DOHH2 (cell line): ENCODE measurements around the gene RPP30.

Source experiments
- H3F3A ChIP-seq: fragments of 200-600 bp; sonication (generic), shearing (Covaris generic); 2 replicates; pipeline ENCODE4 v1.6.0; 2016; ENCODE audit warnings: antibody characterized with exemption, mild to moderate bottlenecking; ENCODE audit not compliant: control insufficient read depth, insufficient read depth
- H3K27ac ChIP-seq: fragments of 200-600 bp; sonication (generic); 2 replicates; pipeline ENCODE4 v1.5.1; 2014; ENCODE audit warnings: low read depth, mild to moderate bottlenecking, low read length, moderate library complexity
- H3K27me3 ChIP-seq: fragments of 200-600 bp; sonication (generic); 2 replicates; pipeline ENCODE4 v1.6.1; 2014; ENCODE audit warnings: mild to moderate bottlenecking, low read length, mixed read lengths; ENCODE audit not compliant: control insufficient read depth
- H3K36me3 ChIP-seq: fragments of 200-600 bp; sonication (generic); 2 replicates; pipeline ENCODE4 v1.6.1; 2014; ENCODE audit warnings: mild to moderate bottlenecking, low read length, moderate library complexity, mixed read lengths; ENCODE audit not compliant: control insufficient read depth
- H3K4me1 ChIP-seq: fragments of 200-600 bp; sonication (generic); 2 replicates; pipeline ENCODE4 v1.6.1; 2014; ENCODE audit warnings: mild to moderate bottlenecking, low read length, mixed read lengths; ENCODE audit not compliant: control insufficient read depth
- H3K4me2 ChIP-seq: fragments of 200-600 bp; sonication (generic); 2 replicates; pipeline ENCODE4 v1.6.0; 2014; ENCODE audit warnings: mild to moderate bottlenecking, low read length, moderate library complexity
- H3K4me3 ChIP-seq: fragments of 200-600 bp; sonication (generic); 2 replicates; pipeline ENCODE4 v1.5.1; 2014; ENCODE audit warnings: mild to moderate bottlenecking, low read length, mixed read lengths
- H3K79me2 ChIP-seq: fragments of 200-600 bp; sonication (generic); 2 replicates; pipeline ENCODE4 v1.6.1; 2014; ENCODE audit warnings: mild to moderate bottlenecking, low read length, mixed read lengths; ENCODE audit not compliant: control insufficient read depth
- H3K9me2 ChIP-seq: fragments of 200-600 bp; sonication (generic); replicated peaks from 2 replicates; pipeline ENCODE4 v1.6.1; 2014; ENCODE audit warnings: mild to moderate bottlenecking, low read length, mixed read lengths; ENCODE audit not compliant: control insufficient read depth
- H3K9me3 ChIP-seq: fragments of 200-600 bp; sonication (generic); 2 replicates; pipeline ENCODE4 v1.6.1; 2014; ENCODE audit warnings: antibody characterized with exemption, low read length, mixed read lengths; ENCODE audit not compliant: control insufficient read depth, insufficient read depth
- H4K20me1 ChIP-seq: fragments of 200-600 bp; sonication (generic); 2 replicates; pipeline ENCODE4 v1.6.0; 2014; ENCODE audit warnings: low read depth, mild to moderate bottlenecking, antibody characterized with exemption, low read length, moderate library complexity; ENCODE audit not compliant: control insufficient read depth, insufficient read depth
- EZH2phosphoT487 ChIP-seq: fragments of 200-600 bp; sonication (generic); IDR thresholded peaks from 2 replicates; pipeline ENCODE4 v1.6.1; 2017; ENCODE audit warnings: borderline replicate concordance, mild to moderate bottlenecking, antibody characterized with exemption, low read length, moderate library complexity, mixed read lengths
- TF ChIP-seq, protein P1 (sequence below): fragments of 200-600 bp; sonication (generic); IDR thresholded peaks from one replicate; pipeline ENCODE4 v1.5.1; 2014; ENCODE audit warnings: antibody characterized with exemption, mild to moderate bottlenecking, low read depth, low read length; ENCODE audit not compliant: poor library complexity, severe bottlenecking

RPP30 gene

DNA sequence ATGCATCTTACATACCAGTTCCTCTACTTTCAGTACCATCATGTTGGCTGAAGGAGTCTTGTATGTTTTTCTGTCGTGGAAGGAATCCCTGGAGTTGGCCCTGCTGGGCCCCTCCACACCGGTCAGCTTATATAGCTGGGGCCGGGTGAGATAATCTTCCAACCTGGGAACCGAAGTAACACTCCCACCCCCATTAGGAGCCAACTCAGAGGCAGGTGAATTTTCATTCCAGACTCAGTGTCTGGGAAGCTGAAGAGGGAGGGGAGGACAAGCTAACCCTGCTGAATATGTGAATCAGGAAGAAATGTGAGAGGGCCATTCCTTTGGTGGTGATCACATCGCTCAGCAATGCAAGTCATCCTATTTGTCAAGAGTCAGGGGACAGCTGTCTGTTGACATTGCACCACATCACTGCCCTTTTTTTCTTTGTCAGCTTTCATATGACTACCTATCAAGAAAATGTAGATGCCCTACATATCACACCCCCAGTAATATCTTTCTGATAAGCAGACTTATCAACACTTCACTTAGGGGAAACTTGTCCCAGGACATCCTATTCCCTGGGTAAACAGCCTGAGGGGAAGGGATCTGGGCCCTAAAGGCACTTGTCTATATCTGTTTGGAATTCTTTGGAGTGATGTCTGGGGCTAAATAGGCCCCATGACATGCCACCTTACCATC is 49.4 kb downstream of the RPP30 start, which contains the start of gene ANKRD1:
ANKRD1 (minus strand) TSS at position 102 of the 681 bp plus-strand sequence; CDS start at position 42, 60 bp downstream.
- Histone ChIP-seq H3K79me2 (no peaks in the 10 kb centered on the region), H3K9me2 (no peaks in the 10 kb centered on the region), H3K36me3 (no peaks in the 10 kb centered on the region), H3F3A (no peaks in the 10 kb centered on the region), H3K4me1 (peaks cover 17% of the 10 kb centered on the region), H4K20me1 (no peaks in the 10 kb centered on the region), H3K27me3 (no peaks in the 10 kb centered on the region), H3K4me2 (no peak within 1 kb of the TSS), H3K4me3 (no peak within 1 kb of the TSS), H3K9me3 (no peaks in the 10 kb centered on the region), H3K27ac (no peak within 1 kb of the TSS)
- TF ChIP-seq, protein P1, sequence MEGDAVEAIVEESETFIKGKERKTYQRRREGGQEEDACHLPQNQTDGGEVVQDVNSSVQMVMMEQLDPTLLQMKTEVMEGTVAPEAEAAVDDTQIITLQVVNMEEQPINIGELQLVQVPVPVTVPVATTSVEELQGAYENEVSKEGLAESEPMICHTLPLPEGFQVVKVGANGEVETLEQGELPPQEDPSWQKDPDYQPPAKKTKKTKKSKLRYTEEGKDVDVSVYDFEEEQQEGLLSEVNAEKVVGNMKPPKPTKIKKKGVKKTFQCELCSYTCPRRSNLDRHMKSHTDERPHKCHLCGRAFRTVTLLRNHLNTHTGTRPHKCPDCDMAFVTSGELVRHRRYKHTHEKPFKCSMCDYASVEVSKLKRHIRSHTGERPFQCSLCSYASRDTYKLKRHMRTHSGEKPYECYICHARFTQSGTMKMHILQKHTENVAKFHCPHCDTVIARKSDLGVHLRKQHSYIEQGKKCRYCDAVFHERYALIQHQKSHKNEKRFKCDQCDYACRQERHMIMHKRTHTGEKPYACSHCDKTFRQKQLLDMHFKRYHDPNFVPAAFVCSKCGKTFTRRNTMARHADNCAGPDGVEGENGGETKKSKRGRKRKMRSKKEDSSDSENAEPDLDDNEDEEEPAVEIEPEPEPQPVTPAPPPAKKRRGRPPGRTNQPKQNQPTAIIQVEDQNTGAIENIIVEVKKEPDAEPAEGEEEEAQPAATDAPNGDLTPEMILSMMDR, result no peak
- TF ChIP-seq EZH2phosphoT487, result no peak

DNA sequence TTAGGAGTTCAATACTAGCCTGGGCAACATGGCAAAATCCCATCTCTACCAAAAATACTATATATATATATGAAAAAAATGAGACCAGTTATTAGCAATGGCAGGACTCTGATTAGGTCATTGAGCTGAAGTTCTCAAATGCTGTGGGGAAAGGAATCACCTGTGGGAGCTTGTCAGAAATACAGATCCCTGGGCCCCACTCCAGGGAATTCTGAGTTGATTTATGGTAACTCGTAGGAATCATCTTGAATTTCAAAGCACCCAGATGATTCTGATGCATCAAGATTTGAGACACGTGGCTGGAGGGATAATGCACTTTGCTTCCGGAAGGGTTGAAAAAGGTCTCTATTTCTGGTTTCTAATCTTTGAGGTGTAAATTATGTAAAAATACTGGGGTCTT is 50.1 kb downstream of the RPP30 start:
- no peak overlapping the region for H3K27ac ChIP-seq
- no peaks in the 10 kb centered on the region for H3K9me2 ChIP-seq
- no peak overlapping the region for H3K4me3 ChIP-seq
- peaks cover 17% of the 10 kb centered on the region for H3K4me1 ChIP-seq
- no peaks in the 10 kb centered on the region for H3K27me3 ChIP-seq
- H3K9me3 ChIP-seq, result no peaks in the 10 kb centered on the region
- no peaks in the 10 kb centered on the region for H4K20me1 ChIP-seq
- TF ChIP-seq, protein P1, result no peak
- TF ChIP-seq EZH2phosphoT487, result no peak
- no peaks in the 10 kb centered on the region for H3K79me2 ChIP-seq
- H3F3A ChIP-seq, result no peaks in the 10 kb centered on the region
- H3K36me3 ChIP-seq, result no peaks in the 10 kb centered on the region
- no peak overlapping the region for H3K4me2 ChIP-seq

DNA sequence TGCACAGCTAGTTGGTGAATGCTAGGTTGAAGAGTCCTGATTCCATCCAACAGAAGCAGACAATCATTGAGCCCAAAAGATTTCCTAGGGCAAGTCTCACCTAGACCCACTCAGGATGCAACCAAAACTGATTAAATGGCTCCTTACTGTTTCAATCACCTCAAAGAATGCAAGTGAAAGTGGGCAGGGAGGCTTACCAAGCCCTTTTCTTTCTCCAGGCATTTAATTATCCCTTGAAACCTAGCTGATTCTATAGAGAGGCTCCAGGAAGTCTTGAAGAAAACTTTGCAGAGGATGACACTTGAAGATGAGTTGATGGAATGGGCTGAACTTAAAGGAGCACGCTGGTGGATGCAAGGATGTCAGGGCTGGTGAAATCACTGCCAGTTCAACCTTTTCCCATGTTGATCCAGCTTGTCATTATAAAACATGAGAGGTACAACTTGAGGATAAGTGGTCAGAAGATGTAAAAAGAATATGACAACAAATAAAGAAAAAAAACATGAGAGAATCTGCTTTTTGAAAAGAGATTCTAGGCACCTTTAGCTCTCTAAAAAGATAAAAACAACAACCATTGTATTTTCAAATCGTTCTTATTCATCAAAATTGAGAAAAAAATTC is 51.4 kb downstream of the RPP30 start:
- no peak overlapping the region for H3K4me2 ChIP-seq
- no peaks in the 10 kb centered on the region for H3F3A ChIP-seq
- H3K27me3 ChIP-seq, result no peaks in the 10 kb centered on the region
- H3K4me3 ChIP-seq, result no peak overlapping the region
- H3K27ac ChIP-seq, result no peak overlapping the region
- no peaks in the 10 kb centered on the region for H3K9me3 ChIP-seq
- peaks cover 4% of the 10 kb centered on the region for H3K4me1 ChIP-seq
- H3K9me2 ChIP-seq, result no peaks in the 10 kb centered on the region
- H3K79me2 ChIP-seq, result no peaks in the 10 kb centered on the region
- H4K20me1 ChIP-seq, result no peaks in the 10 kb centered on the region
- no peaks in the 10 kb centered on the region for H3K36me3 ChIP-seq
- TF ChIP-seq, protein P1, result no peak
- TF ChIP-seq EZH2phosphoT487, result no peak
